SK-N-MC (cell line): ENCODE results near the gene PISD.
"Not testable (repeated sequence)": the region's sequence is repeated elsewhere in the genome, so short reads cannot be mapped to it uniquely, and the experiment has no call there.

Experiments
- DNase-seq: peaks from one replicate; pipeline ENCODE4 v3.0.0-alpha.2; 2011; ENCODE audit warnings: low read depth, low spot score
- H3K27ac ChIP-seq: fragments of 200-600 bp; sonication (generic); 2 replicates; pipeline ENCODE4 v1.5.1; 2016; ENCODE audit warnings: mixed run types
- H3K36me3 ChIP-seq: fragments of 200-600 bp; sonication (generic); 2 replicates; pipeline ENCODE4 v1.6.1; 2017; ENCODE audit warnings: antibody characterized with exemption, low read length, mixed read lengths; ENCODE audit not compliant: insufficient read depth
- H3K4me3 ChIP-seq: fragments of 200-600 bp; sonication (generic); 2 replicates; pipeline ENCODE4 v1.5.1; 2016
- H3K9ac ChIP-seq: fragments of 200-600 bp; sonication (generic); 2 replicates; pipeline ENCODE4 v1.8.0; 2017; ENCODE audit warnings: mixed run types, mixed read lengths; ENCODE audit not compliant: insufficient read length
- H3K9me3 ChIP-seq: fragments of 200-600 bp; sonication (generic); 2 replicates; pipeline ENCODE4 v1.6.1; 2017; ENCODE audit warnings: low read depth, mild to moderate bottlenecking, antibody characterized with exemption, low read length, moderate library complexity, mixed read lengths
- EZH2 ChIP-seq: fragments of 200-600 bp; sonication (generic); IDR thresholded peaks from one replicate; pipeline ENCODE4 v1.6.1; 2017; ENCODE audit warnings: antibody characterized with exemption
- FOXP2 ChIP-seq: optimal IDR thresholded peaks from 2 replicates; pipeline ENCODE3; 2011; ENCODE audit warnings: mild to moderate bottlenecking, moderate library complexity; ENCODE audit not compliant: insufficient read depth; ENCODE audit errors: extremely low read length, control extremely low read depth
- POLR2AphosphoS5 ChIP-seq: IDR thresholded peaks from 2 replicates; pipeline ENCODE4 v1.6.1; 2012; ENCODE audit warnings: mild to moderate bottlenecking, low read depth, low read length, borderline replicate concordance

Gene PISD

DNA sequence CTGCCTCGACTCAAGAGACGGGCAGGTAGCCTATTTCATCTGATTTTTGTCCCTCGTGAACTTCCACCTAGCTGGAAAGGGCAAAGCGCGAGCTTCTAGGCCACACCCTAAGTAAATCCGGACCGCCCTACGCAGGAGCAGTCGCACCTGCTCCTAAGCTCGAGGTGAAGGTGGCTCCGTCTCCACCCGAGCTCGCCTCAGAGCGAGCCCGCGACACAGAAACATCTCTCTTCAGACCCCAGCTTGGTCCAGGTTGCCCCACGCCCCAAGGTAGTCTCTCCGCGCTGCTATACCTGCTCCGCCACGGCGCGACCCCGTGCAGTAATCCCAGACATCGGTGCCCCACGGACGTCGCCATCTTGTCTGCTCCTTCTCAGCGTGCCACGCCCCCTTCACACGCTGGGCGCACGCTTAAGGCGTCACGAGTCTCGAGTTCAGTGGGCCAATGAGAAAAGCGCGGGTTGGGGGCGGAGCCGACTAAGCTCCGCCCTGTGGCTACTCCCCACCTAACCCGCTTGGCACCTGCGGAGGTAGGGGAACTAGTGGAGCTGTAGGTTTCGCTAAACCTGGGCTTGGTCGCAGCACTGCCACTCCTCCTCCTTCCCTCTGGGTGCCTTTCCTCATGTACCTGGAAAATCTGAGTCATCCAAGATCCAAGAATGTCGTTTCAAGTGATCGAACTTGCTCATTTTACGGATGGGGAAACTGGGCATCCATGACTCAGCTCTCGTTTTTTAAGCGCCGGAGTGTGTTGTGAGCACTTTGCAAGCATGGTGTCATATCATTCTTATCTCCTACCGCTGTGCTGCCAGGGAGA is at the start of gene PISD:
PISD (minus strand) TSS at position 365 of the 817 bp plus-strand sequence; CDS start at position 358, 7 bp downstream.
- H3K9ac ChIP-seq, result peak within 1 kb of the TSS; percentile 84
- H3K9me3 ChIP-seq, result no peaks in the 10 kb centered on the region
- peak; percentile 91 for TF ChIP-seq POLR2AphosphoS5
- TF ChIP-seq EZH2, result no peak
- no peak for TF ChIP-seq FOXP2
- H3K27ac ChIP-seq, result peak within 1 kb of the TSS; percentile 75; the same call in 1 of the 2 replicates
- peak; percentile 85 for DNase-seq
- no peaks in the 10 kb centered on the region for H3K36me3 ChIP-seq
- H3K4me3 ChIP-seq, result peak within 1 kb of the TSS; percentile 91

DNA sequence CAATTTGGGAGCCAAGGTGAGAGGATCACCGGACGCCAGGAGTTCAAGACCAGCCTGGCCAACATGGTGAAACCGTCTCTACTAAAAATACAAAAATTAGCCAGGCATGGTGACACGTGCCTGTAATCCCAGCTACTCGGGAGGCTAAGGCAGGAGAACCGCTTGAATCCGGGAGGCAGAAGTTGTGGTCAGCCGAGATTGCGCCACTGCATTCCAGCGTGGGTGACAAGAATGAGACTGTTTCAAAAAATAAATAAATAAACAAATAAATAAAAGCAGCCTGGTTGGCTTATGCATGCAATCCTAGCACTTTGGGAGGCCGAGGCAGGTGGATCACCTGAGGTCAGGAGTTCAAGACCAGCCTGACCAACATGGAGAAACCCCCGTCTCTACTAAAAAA is 49.2 kb upstream of the PISD start:
- H3K9me3 ChIP-seq, H3K9ac ChIP-seq, H3K4me3 ChIP-seq, DNase-seq, H3K27ac ChIP-seq: not testable (repeated sequence)
- H3K36me3 ChIP-seq, result peaks cover 42% of the 10 kb centered on the region

DNA sequence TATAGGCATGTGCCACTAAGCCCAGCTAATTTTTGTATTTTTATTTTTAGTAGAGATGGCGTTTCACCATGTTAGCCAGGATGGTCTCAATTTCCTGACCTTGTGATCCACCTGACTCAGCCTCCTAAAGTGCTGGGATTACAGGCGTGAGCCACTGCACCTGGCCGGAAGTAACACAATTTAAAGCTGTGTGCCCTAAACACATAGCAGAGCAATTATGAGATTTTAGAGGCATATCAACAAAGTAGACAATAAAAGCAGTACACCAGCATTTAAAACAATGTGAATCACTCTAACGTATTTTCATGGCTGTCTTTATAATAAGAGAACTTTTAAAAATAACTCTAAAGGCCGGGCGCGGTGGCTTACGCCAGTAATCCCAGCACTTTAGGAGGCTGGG is 45.5 kb upstream of the PISD start:
- peaks cover 29% of the 10 kb centered on the region for H3K36me3 ChIP-seq

DNA sequence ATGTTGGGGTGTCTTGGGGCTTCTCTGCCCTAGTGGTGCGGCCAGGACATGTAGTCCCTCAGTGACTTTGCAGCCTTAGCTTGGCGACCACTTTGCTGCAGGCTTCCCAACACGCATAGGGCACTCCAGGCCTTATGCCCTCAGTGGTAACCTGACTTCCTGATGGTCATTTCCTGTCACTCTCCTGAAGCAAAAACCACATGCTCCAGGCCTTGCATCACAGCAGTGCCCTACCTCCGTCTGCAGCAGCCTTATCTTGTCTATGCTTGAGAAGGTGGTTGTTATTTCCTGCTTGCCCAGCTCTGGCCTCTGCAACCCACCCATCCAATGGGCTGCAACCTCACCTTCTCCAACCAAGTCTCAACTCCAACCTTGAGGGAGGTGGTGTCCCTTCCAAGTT is 33.4 kb upstream of the PISD start:
- Histone ChIP-seq H3K4me3 (no peak overlapping the region), H3K36me3 (peaks cover 54% of the 10 kb centered on the region), H3K9ac (no peak overlapping the region), H3K27ac (no peak overlapping the region), H3K9me3 (no peaks in the 10 kb centered on the region)
- TF ChIP-seq FOXP2 (no peak), POLR2AphosphoS5 (no peak), EZH2 (no peak)
- DNase-seq, result no peak

More for the DNA sequence above, 45.5 kb upstream of the PISD start:
- Histone ChIP-seq H3K9ac (no peak overlapping the region), H3K27ac (no peak overlapping the region), H3K4me3 (no peak overlapping the region), H3K9me3 (no peaks in the 10 kb centered on the region)
- TF ChIP-seq EZH2 (no peak), POLR2AphosphoS5 (no peak), FOXP2 (no peak)
- no peak for DNase-seq

DNA sequence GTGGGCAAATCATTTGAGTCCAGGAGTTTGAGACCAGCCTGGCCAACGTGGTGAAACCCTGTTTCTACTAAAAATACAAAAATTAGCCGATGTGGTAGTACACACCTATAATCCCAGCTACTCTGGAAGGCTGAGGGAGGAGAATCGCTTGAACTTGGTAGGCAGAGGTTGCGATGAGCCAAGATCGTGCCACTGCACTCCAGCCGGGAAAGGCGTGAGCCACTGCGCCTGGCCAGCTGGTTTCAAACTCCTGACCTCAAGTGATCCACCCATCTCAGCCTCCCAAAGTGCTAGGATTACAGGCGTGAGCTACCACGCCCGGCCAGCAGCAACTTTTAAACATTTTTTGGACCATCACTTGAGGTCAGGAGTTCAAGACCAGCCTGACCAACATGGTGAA is 32.0 kb upstream of the PISD start:
- H3K27ac ChIP-seq, H3K9me3 ChIP-seq, DNase-seq, H3K9ac ChIP-seq, H3K4me3 ChIP-seq: not testable (repeated sequence)
- H3K36me3 ChIP-seq, result peaks cover 54% of the 10 kb centered on the region

DNA sequence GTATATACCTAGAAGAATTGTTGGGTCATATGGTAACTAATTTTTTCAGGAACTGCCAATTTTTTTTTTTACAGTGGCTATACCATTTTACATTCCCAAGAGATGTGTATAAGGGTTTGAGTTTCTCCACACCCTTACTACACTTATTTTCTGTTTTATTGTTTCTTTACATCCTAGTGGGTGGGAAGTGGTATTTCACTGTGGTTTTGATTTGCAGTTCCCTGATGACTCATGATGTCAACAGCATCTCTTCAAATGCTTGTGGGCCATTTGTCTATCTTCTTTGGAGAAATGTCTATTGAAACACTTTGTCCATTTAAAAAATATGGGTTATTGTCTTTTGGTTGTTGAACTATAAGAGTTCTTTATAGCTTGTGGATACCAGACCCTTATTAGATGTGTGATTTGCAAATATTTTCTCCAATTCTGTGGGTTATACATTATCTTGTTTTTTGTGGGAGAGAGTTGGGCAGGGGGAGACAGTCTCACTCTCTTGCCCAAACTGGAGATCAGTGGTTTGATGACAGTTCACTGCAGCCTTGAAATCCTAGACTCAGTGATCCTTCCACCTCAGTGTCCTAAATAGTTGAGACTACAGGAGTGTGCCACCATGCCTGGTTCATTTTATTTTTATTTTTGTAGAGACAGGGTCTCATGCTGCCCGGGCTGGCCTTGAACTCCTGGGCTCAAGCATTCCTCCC is 30.3 kb upstream of the PISD start:
- Histone ChIP-seq H3K36me3 (peaks cover 52% of the 10 kb centered on the region), H3K9ac (no peak overlapping the region), H3K9me3 (no peaks in the 10 kb centered on the region), H3K27ac (no peak overlapping the region), H3K4me3 (no peak overlapping the region)
- TF ChIP-seq EZH2 (no peak), POLR2AphosphoS5 (no peak), FOXP2 (no peak)
- DNase-seq, result no peak

DNA sequence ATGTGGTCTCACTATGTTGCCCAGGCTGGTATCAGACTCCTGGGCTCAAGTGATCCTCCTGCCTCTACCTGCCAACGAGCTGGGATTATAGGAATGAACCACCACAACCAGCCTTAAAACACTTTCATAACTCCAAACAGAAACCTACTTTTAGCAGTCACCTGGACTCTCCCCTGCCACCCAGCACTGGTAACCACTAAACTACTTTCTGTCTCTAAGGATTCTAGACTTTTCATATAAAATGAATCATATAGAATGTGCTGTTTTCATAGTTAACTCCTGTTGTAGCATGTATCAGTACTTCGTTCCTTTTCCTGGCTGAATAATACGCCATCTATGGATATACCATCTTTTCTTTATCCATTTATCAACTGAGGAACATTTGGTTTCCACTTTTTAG is 29.4 kb upstream of the PISD start:
- no peak for DNase-seq
- no peak overlapping the region for H3K4me3 ChIP-seq
- TF ChIP-seq EZH2 (no peak), POLR2AphosphoS5 (no peak), FOXP2 (no peak)
- H3K27ac ChIP-seq, result no peak overlapping the region
- H3K9ac ChIP-seq, result no peak overlapping the region
- H3K9me3 ChIP-seq, result no peaks in the 10 kb centered on the region
- peaks cover 50% of the 10 kb centered on the region for H3K36me3 ChIP-seq

DNA sequence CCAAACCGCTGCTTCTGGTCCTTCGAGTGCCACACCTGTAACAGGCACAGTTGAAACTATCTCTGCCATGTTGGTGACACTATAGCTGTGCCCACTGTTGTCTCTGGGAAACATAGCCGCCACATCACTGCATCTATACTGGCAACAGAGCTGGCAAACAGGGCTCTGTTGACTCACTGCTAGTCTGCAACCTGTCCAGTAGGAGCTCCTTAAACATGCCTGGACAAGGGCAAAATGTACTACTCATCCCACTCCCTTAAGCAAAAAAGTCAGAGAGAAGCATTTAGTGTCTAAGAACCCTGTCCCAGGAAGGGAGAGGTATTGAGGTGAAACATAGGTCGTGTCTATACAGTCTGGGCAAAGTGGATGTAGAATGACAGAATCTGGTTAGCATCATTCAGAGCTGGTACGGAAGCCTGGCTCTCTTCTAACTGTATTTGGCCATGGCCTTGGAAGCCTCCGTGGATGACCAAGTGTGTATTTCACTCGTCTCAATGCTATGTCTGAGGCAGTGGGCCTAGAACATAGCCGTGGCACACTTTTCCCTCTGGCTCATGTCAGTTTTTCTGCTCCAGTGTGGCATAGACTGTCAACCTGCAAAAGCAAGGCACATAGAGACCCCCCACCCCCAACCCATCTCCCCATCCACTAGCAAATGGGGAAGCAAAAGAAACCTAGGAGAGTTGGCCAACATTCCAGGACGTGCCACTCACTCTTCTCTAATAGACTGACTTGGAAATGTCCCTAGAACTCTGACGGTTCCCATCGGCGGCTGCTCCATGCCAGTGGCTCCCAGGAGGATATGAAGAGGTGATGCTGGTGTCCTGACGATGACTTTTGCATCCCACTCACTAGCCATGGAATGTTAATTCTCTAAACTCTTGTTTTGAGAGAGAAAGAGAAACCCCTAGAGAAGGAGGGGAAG is 21.4 kb upstream of the PISD start:
- H3K9ac ChIP-seq, result no peak overlapping the region
- no peak overlapping the region for H3K27ac ChIP-seq
- no peak for DNase-seq
- H3K36me3 ChIP-seq, result peaks cover 34% of the 10 kb centered on the region
- no peak overlapping the region for H3K4me3 ChIP-seq
- H3K9me3 ChIP-seq, result no peaks in the 10 kb centered on the region
- TF ChIP-seq EZH2, result no peak
- no peak for TF ChIP-seq FOXP2
- TF ChIP-seq POLR2AphosphoS5, result no peak
